Right lobe of liver (tissue), 6 donors: ENCODE results near the gene LDLRAP1. TPM values are rescaled to one million over a fixed set of nuclear protein-coding genes. Genes with fewer than 3 reads are reported as not detected.
A peak's percentile ranks its signal among the peaks of the same experiment; 100 is the strongest.

Source experiments
- ATAC-seq, 4 donors: fragments of 200-7000 bp; cut with Tn5 transposase; one replicate each; pipeline ENCODE4 v1.9.1; 2020; ENCODE audit warnings: mild to moderate bottlenecking in 4 of 4, moderate library complexity in 4 of 4
- DNase-seq, 3 donors: peaks; one replicate each; pipeline ENCODE4 v3.0.0-alpha.2; 2020
- H3K27ac ChIP-seq, 3 donors: fragments of 200-600 bp; one replicate each; pipeline ENCODE4 v1.8.0; 2022
- H3K27me3 ChIP-seq, 2 donors: fragments of 200-600 bp; one replicate each; pipeline ENCODE4 v1.8.0; 2022
- H3K36me3 ChIP-seq, 4 donors: fragments of 200-600 bp; sonication (generic) in 1 of 4; one replicate each; pipeline versions ENCODE4 v1.5.1 to v1.8.0; 2017 to 2022; ENCODE audit warnings: control low read depth in 1 of 4
- H3K4me1 ChIP-seq, 4 donors: fragments of 200-600 bp; sonication (generic) in 1 of 4; one replicate each; pipeline versions ENCODE4 v1.5.1 to v1.8.0; 2017 to 2022; ENCODE audit warnings: control low read depth in 1 of 4
- H3K4me3 ChIP-seq, 3 donors: fragments of 200-600 bp; one replicate each; pipeline ENCODE4 v1.8.0; 2022
- H3K9me3 ChIP-seq, 4 donors: fragments of 200-600 bp; sonication (generic) in 1 of 4; one replicate each; pipeline versions ENCODE4 v1.5.1 to v1.8.0; 2017 to 2022; ENCODE audit warnings: control low read depth in 1 of 4
- CTCF ChIP-seq, 4 donors: fragments of 200-600 bp in 3 of 4; fragments of 450-650 bp in 1 of 4; IDR thresholded peaks; one replicate each; pipeline versions ENCODE4 v1.5.1 to v1.8.0; 2016 to 2022; ENCODE audit warnings: antibody characterized with exemption in 4 of 4, mild to moderate bottlenecking in 2 of 4
- POLR2A ChIP-seq: fragments of 450-650 bp; IDR thresholded peaks from one replicate; pipeline ENCODE4 v1.6.1; 2017; ENCODE audit warnings: antibody characterized with exemption, mild to moderate bottlenecking
- WGBS: methylation state at CpG from one replicate; pipeline ENCODE4 v1.1.6; 2018; ENCODE audit warnings: low coverage, low lambda C conversion rate; ENCODE audit not compliant: insufficient coverage; ENCODE audit errors: missing lambda C conversion rate; 5-methylcytosine and 5-hydroxymethylcytosine counted together
- intact Hi-C, 2 donors: fragments of 100-400 bp; cut with DNase I; formaldehyde crosslinking; loops; one replicate each; pipeline versions ENCODE4 v1.11.2 to v1.14.1; 2022
- total RNA-seq, 6 experiments: library from RNA; depleted of rRNA in 2 of 6; stranded (reverse); fragments of >200 nt in 2 of 6; fragmentation: NEBNext Ultra II Directional in 3 of 6; extraction: Animal tissue kit (Norgen Biotek cat#: 25700) in 3 of 6; gene quantifications; one replicate each; pipeline versions ENCODE4 v1.1.0 to v1.2.4, GENCODE V29; 2016 to 2023
- donor health status: DM: no; HTN: yes; CAD: no.
- donor health status: DM: no; HTN: no; CAD: no.
- donor health status: DM: no; HTN: no; CAD: no.
- donor health status: DM: no; HTN: yes; CAD: no.
- donor health status: DM: no; HTN: yes; CAD: no.

The LDLRAP1 gene
- total RNA-seq, 6 experiments from 2014 or later, result 15.3 to 24.3 (median 16.7) TPM

GRCh38 chr1:25537153-25537831 lies 6.1 kb upstream of the LDLRAP1 start:
- TF ChIP-seq CTCF (IDR thresholded peaks at IDR 0.05) (no peak), POLR2A (no peak)
- no peak for DNase-seq
- intact Hi-C loops, result loop anchor here in 1 of 2 donors (10.0 kb wide), 1 partner anchor 278 kb away; the partner anchor contains the start of gene MTFR1L
- Histone ChIP-seq H3K27me3 (no peaks in the 10 kb centered on the region), H3K4me3 (no peak overlapping the region), H3K36me3 (no peaks in the 10 kb centered on the region), H3K9me3 (no peaks in the 10 kb centered on the region), H3K4me1 (peaks cover 0 to 3% (median 0%) of the 10 kb centered on the region in 4 donors), H3K27ac (no peak overlapping the region)
- no peak for ATAC-seq
- WGBS, result 94% methylated on average over 2 of the region's 7 CpGs

GRCh38 chr1:25538191-25538767 lies 5.1 kb upstream of the LDLRAP1 start:
- TF ChIP-seq CTCF (IDR thresholded peaks at IDR 0.05) (no peak), POLR2A (no peak)
- no peaks in the 10 kb centered on the region for H3K36me3 ChIP-seq
- H3K4me3 ChIP-seq, result no peak overlapping the region
- WGBS, result no CpG with 5 or more reads among the region's 4 CpGs
- DNase-seq (no peak), ATAC-seq (peak in 1 of 4 donors; percentile 20)
- peaks cover 0 to 3% (median 0%) of the 10 kb centered on the region in 4 donors for H3K4me1 ChIP-seq
- intact Hi-C loops, result loop anchor here in 1 of 2 donors (10.0 kb wide), 1 partner anchor 277 kb away; the partner anchor contains the start of gene MTFR1L
- H3K27ac ChIP-seq, result no peak overlapping the region
- H3K9me3 ChIP-seq, result no peaks in the 10 kb centered on the region
- H3K27me3 ChIP-seq, result no peaks in the 10 kb centered on the region

GRCh38 chr1:25540750-25541342 lies 2.6 kb upstream of the LDLRAP1 start:
- H3K36me3 ChIP-seq, result no peaks in the 10 kb centered on the region
- ATAC-seq, result no peak
- intact Hi-C loops, result no loop called here
- peaks cover 0 to 6% (median 3%) of the 10 kb centered on the region in 4 donors for H3K4me1 ChIP-seq
- no peak overlapping the region for H3K4me3 ChIP-seq
- no peaks in the 10 kb centered on the region for H3K9me3 ChIP-seq
- no peak for DNase-seq
- no peak for TF ChIP-seq CTCF (IDR thresholded peaks at IDR 0.05)
- TF ChIP-seq POLR2A, result no peak
- WGBS, result 90% methylated on average over 5 of the region's 13 CpGs
- no peak overlapping the region for H3K27ac ChIP-seq
- H3K27me3 ChIP-seq, result no peaks in the 10 kb centered on the region

- Histone ChIP-seq H3K27ac (no peak overlapping the region), H3K4me3 (no peak overlapping the region), H3K9me3 (no peaks in the 10 kb centered on the region), H3K36me3 (no peaks in the 10 kb centered on the region), H3K4me1 (peaks cover 0 to 6% (median 3%) of the 10 kb centered on the region in 4 donors), H3K27me3 (no peaks in the 10 kb centered on the region)
- WGBS, result 63% methylated on average over 1 of the region's 1 CpG
- intact Hi-C loops, result no loop called here
- TF ChIP-seq POLR2A, result no peak
- TF ChIP-seq CTCF (IDR thresholded peaks at IDR 0.05), result no peak
- ATAC-seq, result peak in 1 of 4 donors; percentile 15
- DNase-seq, result no peak
Observed at GRCh38 chr1:25541425-25541824, 2.0 kb upstream of the LDLRAP1 start.
